GM19239 (cell line): ENCODE data around the gene SYTL4.
A peak's percentile ranks its signal among the peaks of the same experiment; 100 is the strongest.

ENCODE experiments used
- DNase-seq: peaks from one replicate; pipeline ENCODE4 v3.0.0; 2011; ENCODE audit warnings: low spot score; ENCODE audit not compliant: insufficient read length
- FAIRE-seq: peaks from 2 replicates; lab custom pipeline; 2011; peaks lifted over from hg19 to GRCh38; lab: Jason Lieb, UNC

SYTL4 gene

DNA sequence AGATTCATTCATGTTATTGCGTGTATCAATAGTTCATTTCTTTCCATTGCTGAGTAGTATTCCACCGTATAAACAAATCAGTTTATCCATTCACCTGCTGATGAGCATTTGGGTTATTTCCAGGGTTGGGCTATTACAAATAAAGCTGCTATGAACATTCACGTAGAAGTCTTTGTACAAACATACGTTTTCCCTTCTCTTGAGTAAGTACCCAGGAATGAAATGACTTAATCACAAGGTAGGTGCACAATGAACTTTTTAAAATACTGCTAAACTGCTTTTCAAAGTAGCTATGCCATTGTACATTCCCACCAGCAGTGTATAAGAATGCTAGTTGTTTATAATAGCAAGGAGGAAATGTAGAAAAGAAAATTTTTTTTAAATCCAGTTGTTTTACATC, 35.9 kb downstream of the SYTL4 start:
- FAIRE-seq = no peak
- DNase-seq = no peak

DNA sequence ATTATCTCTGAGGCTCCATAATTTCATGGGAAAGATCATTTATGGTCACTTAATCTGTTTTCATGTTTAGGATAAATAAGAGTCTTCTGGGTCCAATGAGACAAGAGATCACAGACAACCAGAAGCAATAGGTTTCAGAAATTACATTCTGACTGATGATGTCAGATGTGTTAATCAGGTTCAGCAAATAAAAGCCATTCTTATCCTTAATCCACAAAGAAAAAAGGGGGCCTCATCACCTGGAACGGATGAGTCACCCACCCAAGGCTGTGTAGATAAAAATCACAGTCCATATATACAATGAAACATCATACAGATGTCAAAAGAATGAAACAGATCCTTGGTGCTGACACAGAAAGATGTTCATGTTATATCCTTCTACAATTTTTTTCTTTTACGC, 36.6 kb downstream of the SYTL4 start:
- DNase-seq (no peak), FAIRE-seq (no peak)

DNA sequence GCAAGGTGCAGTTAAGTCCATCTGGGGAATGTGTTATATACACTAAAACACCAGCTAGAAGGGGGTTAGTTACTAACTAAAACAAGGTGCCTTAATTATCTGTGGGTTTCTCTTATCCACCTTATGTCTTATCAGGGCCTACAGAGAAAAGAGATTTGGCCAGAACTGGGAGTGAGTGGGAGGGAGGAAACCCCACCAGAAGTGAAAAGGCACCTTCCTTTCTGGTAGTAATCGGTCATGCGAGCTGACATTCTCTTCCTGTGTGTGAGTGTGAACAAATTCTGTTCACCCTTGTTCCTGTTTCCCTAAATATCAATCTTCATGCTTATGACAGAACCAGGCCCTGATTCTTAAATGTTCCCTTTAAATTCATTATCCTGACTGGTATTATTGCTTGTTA, 44.4 kb downstream of the SYTL4 start:
- FAIRE-seq = peak; percentile 80

DNA sequence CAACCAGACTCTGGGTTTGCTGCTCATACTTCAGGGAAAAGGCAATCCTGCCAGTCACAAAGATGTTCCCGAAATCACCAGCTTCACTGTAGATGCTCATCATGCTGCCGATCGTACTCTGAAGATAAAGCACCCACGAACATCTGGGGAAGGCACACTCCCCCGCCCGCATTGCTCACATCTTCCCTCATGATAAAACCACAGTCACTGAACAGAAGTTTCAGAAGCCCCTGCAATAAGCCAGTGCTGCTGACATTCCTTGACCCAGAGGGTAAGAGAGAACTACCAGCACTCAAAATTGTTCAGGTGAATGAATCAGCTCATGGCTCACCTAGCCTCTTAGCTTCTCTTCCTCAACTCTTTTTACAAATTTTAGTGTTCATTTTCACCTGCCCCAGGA, 44.8 kb downstream of the SYTL4 start:
- FAIRE-seq = peak; percentile 78

More for the DNA sequence above, 44.4 kb downstream of the SYTL4 start:
- DNase-seq = no peak

DNA sequence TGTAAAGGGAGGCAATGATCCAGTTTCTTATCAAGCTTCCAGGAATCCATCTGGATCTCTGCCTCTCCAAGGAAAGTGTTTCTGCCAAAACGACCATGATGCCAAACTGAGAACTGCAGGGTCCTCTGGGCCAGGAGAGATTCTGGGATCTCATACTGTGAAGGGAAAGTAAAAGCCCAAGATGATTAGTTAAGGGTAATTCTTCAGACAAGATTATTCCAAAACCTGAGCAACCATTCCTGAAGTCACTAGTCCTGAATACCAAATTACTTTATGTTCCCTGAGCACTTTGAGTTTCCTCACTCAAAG, 46.0 kb downstream of the SYTL4 start:
- FAIRE-seq (no peak), DNase-seq (no peak)

More for the DNA sequence above, 44.8 kb downstream of the SYTL4 start:
- no peak for DNase-seq

DNA sequence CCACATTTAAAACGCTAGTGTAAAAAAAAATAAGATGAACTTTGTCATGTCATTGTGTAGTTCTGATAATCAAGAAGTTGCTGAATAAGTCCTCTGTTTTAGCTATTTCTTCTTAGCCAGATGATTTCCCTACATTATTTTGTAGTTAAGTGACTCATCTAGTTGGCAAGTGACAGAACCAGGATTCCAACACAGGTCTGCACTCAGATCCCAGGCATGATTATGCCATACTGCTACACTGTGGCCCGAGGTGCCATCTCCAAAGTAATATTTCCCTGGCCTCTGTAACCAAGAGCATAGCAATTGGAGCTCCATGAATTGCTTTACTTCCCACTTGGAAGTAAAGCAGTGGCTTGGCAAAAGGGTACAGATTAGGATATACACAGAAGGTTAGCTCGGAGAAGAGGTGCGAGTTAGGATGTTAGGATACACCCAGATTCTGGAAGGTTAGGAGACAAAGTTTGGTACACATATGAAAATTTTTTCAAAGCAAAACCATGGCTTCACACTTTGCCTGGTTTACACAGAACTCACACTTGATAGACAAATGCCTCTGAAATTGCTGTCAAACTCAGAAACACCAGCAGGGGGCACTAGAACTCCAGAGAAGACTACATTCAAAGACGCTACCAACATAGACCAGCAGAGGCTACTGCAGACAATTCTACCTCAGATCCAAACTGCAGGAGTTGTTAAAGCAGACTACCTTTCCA, 46.5 kb downstream of the SYTL4 start:
- peak; percentile 16 for DNase-seq
- FAIRE-seq = peak; percentile 97

DNA sequence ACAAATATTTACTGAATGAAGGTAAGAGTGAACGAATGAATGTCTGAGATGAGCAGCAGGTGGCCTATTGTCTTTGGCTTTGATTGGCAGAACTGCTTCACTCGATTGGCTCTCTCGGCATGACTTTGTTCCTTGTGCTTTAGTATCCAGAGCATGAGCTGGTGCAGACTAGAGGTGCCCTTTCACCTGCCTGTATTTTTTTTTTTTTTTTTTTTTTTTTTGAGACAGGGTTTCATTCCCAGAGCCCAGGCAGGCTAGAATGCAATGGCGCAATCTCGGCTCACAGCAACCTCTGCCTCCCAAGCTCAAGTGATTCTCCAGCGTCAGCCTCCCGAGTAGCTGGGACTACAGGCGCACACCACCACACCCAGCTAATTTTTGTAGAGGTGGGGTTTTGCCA, 49.0 kb downstream of the SYTL4 start:
- DNase-seq (no peak), FAIRE-seq (no peak)

DNA sequence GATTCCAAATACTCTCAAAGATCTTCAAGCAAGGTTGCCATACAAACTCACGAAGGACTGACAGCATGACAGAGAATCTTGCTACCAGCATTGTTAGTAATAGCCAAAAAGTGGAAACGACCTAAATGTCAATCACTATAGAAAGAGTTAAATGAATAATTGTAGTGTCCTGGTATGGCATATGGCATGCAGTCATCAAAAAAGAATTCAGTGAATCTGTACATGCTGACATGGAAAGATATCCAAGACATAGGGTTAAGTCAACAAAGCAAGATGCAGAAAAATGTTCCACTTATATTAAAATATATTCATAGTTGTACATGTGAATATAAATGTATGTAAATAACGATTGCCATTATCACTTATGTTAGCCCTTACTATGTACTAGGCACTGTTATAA, 50.3 kb downstream of the SYTL4 start:
- no peak for FAIRE-seq
- no peak for DNase-seq

DNA sequence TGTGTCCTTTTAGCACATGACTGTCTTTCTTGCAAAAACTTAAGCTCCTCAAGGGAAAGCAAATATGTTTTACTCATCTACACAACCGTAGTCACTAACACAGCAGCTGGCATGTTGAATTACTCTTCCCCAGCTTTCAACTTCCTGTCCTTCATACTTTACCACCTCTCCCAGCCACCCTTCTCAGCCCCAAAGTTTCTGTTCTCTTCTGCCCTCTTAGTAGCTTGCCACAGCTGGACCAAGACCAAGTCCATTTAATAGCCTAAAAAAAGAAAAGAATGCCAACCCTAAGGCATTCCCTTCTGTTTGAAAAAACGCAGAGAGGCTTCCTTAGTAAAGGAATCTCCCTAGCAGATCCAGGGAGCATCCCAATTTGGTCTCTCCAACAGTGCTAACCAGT, 51.2 kb downstream of the SYTL4 start:
- no peak for DNase-seq
- FAIRE-seq = no peak

DNA sequence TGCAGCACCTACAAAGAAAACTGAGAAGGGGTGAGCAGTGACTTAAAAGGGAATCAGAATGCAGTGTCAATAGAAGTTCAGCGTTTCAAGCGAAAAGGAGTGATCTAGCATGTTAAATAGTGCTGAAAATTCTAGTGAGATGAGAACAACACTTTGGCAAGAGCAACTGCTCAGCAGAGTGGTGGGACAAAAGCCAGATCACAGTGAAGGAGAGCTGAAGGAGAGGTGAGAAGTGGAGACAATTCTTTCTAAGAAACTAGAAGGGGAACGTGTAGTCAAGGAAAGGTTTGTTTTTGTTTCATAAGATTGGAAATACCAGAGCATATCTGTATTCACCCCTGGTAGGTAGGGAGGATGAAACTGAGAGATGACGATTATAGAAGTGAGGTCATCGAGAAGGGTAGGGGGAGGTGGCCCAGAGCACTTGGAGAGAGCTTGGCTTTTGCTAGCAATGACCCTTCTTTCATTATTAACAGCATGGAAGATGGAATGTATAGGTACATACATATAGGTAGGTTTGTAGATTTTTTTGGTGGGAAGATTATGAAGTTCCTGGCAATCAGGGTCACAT, 54.2 kb downstream of the SYTL4 start:
- DNase-seq = no peak
- FAIRE-seq = no peak

DNA sequence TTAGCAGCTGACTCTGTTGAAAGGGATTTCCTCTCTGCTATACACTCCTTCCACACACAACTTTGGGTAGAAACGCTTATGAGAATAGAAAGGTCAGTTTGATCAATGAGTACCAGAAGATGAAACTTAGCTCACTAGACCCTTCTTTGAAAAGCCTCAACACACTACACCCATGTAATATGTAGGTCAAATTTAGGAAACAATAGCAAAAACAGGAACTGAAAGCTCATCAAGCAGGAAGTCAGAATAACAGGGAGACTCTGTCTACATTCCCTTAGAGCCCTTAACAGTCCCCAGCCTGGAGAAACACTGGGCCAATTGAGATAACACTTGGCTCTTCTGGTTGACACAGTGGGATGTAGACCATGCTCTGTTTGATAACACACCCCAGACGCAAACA, 57.2 kb downstream of the SYTL4 start:
- FAIRE-seq (no peak), DNase-seq (no peak)

DNA sequence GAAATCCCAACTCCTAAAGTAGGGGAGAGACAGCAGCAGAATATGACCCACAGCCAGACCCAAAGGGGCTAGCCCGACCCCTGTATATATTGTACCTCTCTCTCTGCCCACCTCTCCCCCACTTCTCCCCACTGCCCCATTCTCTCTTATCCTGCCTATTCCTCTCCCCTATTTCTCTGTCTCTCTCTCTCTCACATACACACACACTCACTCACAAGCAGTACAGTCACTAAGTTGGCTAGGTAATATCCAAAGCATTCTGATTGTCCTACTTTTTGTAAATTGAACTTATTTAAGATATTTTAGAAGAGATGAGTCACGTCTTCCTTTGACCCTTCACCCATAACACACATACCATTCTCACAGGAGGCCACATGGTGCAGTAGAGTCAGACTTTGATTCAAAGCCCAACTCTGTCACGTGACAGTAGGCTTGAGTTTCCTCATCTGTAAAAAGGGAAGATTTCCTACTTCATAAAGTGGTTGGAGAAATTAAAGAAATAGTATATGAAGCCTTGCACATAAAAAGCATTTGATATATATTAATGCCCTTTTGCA, 58.4 kb downstream of the SYTL4 start:
- FAIRE-seq = no peak
- no peak for DNase-seq

DNA sequence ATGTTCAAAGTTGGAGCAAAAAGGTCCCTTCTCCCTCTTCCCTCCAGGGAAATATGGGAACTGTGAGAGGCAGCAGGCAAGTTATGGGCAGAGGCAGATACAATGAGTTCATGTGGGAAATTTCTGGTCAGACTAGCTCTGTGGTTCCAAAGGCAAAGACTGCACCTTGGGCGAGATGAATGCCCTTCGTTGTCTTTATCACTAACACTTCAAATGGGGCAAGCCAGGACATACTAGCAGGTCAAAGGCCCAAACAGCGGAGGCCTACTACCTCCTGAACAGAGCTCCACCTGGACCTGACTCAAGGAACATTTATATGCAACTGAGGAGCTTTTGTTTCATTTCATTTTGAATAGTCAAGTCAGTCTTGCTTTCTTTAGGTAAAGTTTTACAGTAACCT, 59.0 kb downstream of the SYTL4 start:
- DNase-seq = no peak
- no peak for FAIRE-seq

DNA sequence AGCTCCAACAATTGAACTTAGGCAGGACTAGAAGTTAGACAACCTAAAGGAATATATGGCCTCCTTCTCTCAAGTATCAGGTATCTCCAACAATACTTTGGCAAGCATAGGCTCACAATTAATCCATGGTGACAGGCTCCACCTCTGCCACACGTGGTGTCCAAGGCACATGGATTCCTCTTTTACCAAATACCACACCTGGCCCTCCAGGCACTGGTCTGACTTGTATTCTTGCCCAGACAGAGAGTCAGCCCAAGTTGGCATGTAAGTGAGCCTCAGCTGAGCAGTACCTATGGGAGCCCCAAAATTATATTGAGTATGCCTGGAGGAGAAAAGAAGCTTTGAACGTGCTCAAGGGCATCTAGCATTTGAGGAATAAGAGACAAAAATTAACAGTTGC, 68.3 kb downstream of the SYTL4 start:
- FAIRE-seq = no peak
- no peak for DNase-seq

DNA sequence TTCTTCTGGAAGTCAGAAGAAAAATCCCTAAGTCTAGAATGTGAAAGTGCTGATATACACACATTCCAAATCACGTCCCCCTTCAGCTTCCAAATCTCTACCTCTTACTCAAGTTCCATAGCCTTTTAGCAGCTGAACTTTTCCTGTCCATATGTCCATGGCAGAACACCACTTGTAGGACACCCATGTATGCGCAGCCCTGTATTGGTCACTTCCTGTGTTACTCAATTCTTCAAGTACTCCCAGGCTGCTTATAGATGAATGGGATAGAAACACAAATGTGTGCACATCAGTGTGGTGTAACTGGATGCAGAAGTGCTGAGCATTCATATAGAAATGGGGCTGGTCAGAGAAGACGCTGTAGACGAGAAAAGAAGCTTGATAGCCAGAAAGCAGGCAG, 69.1 kb downstream of the SYTL4 start:
- FAIRE-seq = no peak
- no peak for DNase-seq

DNA sequence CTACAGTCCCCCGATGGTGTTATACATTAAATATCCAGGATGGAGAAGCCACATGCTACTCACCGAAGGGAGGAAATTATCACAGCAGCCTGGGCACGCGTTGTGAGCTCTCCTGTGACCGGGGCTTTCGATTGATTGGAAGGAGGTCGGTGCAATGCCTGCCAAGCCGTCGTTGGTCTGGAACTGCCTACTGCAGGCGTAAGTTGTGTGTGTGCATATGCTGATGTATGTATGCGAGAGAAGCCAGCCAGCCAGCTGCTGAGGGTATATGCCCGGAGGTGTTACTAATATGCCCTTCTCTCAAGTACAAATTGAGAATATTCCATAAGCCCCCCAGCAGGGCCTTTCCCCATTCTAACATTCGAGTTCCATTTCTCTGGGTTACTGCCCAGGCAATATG, 69.8 kb downstream of the SYTL4 start:
- DNase-seq (no peak), FAIRE-seq (no peak)

DNA sequence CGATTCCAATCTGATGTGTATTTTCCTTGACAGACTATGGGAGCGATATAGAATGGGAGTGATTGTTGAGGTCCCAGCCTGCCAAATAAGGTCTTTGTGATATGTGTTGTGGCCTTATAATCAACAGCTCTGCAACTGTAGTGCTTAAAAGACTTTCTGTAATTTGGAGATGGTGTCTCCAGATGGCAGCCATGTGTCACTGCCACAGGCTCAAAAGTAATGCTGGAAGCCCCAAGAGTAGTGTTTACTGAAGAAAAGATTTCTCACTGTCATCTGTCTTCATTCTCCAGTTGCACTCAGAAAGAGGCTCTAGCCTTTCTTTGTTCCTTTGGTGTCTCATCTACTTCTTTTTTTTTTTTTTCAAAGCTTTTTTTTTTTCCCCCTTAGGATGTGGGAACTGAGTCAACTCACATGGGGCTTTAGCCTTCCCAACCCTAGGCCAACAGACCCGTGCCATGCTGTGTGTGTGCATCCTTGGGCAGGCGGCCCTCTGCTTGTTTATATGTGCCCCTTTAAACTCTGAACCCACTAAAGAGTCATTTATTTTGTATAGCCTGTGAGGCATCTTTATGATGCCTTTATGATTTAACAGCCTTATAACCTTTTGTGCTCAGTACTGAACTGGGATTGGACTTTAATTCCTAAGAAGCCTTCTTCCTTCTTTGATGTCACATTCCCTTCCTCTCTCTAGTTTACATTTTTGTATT, 72.3 kb downstream of the SYTL4 start:
- no peak for DNase-seq
- FAIRE-seq = no peak

DNA sequence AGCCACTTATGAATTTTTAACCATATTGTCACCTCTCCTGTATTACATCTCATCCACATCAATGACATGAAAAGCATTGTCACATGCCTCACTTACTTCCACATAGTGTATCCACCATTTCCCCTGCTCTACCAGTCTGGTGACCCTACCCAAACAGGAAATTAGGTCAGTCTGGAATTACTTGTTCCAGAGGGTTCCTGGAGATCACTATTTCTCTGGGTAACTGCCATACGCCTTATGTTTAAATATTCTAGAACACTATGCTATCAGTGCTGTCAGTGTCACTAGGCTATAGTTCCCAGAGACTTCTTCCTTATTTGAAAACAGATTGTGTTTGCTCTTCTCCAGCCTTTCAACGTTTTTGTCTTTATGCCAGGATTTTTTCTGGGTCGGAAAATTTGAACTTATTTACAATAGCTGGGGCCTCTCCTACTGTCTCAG, 73.0 kb downstream of the SYTL4 start:
- FAIRE-seq (no peak), DNase-seq (no peak)

DNA sequence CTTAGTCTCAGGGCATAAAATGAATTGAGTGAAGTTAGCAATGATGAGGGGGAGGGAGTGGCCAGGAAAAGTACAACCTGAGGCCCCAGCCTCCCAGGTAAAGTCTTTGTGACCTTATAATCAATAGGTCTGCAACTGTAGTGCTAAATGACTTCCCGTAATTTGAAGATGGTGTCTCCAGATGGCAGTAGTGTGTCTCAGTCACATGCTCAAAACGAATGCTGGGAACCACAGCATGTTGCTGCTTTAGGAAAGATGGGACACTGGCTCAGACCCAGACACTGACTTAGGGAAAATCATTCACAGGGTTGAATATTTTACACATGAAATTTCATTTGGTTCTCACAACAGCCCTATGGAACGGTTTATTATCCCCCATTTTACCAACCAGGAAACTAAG, 77.7 kb downstream of the SYTL4 start:
- DNase-seq (no peak), FAIRE-seq (no peak)

DNA sequence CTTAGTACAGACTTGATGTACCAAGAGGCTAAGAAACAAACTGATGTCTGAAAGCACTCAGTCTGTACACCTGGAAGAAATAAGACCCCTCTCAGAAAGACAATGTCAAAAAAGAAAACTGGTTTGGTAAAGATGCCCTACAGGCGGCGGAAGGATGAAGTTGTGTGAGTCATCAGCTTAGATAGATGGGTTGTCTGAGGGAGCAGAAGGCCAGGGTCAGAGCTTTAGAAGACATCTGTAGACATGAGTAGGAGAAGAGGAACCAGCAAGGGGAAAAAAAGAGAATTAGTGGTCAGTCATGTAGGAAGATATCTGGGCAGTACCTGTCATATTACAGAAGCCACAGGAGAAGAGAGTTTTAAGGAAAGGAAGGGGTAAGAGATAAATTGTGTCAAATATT, 79.7 kb downstream of the SYTL4 start:
- no peak for FAIRE-seq
- no peak for DNase-seq

DNA sequence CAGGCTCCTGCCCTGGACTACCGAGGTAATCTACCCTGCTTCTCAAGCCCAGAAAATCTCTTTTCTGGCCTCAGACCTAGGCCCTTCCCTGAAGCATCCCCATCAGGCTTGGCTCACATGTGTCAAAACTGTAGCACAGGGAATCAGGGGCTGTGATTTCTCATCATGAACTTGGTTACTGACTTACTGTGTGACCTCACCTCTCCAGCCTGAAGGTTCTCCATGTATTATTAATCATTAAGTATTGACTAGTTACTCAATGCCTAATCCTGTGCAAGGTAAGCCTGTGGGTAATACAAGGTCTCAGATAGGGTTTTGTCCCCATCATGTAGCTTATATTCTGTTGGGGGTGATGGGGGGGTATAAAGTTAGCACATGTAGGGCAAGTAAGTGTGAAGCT, 81.1 kb downstream of the SYTL4 start:
- FAIRE-seq (no peak), DNase-seq (no peak)
